HG03520 (cell line): ENCODE data around the gene CD37.
"Not testable (repeated sequence)": the region's sequence is repeated elsewhere in the genome, so short reads cannot be mapped to it uniquely, and the experiment has no call there.

ENCODE experiments used
- ATAC-seq: cut with Tn5 transposase; IDR thresholded peaks from one replicate; pipeline ENCODE4 v1.9.1; 2021; ENCODE audit warnings: mild to moderate bottlenecking, moderate library complexity; ENCODE audit not compliant: unreplicated experiment

Gene CD37

DNA sequence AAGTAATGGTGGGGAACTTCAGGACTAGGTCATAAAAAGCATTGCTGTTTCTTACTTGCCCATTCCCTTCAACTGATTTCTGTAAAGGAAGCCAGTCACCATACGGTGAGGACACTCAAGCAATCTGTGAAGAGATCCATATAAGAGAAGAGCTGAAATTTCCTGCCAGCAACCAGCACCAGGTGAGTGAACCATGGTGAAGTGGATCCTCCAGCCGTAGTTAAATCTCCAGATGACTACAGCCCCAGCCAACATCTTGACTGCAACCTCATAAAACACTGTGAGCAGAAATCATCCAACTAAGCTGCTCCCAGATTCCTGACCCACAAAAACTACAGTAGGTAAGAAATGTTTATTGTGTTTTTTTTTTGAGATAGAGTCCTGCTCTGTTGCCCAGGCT is 6.5 kb upstream of the CD37 start:
- no peak for ATAC-seq

DNA sequence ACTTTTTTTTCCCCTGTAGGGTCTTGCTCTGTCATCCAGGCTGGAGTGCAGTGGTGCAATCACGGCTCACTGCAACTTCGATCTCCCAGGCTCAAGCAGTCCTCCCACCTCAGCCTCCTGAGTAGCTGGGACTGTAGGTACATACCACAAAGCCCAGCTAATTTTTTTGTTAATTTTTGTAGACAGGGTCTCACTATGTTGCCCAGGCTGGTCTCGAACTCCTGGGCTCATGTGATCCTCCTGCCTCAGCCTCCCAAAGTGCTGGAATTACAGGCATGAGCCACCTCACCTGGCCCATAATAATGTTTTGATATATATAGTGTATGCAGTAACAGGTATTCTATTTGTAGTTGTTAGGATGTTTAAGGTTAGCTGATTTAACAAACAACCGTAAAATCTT is 4.0 kb upstream of the CD37 start:
- not testable (repeated sequence) for ATAC-seq

DNA sequence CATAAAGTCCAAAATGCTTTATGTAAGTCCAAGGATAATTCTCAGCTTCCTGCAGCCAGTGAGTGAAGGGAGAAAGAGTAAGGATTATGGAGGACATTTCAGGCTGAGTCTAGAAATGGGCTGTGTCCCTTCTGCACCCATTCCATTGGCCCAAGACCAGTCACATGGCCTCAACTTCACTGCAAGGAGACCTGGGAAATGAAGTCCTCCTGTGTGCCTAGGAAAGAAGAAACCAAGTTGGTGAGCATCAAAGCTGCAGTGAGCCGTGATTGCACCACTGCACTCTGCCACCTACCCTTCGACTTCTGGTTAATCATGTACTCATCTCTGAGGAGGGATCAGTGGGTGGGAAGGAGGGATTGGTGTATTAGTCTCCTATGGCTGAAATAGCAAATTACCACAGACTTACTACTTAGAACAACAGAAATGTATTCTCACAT is 3.6 kb upstream of the CD37 start:
- peak; percentile 39 for ATAC-seq

DNA sequence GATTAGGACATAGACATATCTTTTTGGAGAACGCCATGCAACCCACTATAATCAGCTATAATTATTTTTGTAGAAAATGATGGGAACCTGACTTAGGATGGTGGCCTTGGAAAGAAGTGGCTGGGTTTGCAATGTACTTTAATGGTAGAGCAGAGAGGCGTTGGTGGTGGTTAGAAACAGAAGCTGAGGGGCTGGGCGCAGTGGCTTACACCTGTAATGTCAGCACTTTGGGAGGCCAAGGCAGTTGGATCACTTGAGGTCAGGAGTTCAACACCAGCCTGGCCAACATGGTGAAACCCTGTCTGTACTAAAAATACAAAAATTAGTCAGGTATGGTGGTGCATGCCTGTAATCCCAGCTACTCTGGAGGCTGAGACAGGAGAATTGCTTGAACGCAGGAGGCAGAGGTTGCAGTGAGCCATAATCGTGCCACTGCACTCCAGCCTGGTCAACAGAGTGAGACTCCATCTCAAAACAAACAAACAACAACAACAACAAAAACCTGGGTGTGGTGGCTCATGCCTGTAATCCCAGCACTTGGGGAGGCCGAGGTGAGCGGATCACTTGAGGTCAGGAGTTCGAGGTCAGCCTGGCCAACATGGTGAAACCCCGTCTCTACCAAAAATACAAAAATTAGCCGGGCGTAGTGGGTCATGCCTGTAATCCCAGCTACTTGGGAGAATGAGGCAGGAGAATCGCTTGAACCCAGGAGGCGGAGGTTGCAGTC is 2.4 kb upstream of the CD37 start:
- ATAC-seq: not testable (repeated sequence)

DNA sequence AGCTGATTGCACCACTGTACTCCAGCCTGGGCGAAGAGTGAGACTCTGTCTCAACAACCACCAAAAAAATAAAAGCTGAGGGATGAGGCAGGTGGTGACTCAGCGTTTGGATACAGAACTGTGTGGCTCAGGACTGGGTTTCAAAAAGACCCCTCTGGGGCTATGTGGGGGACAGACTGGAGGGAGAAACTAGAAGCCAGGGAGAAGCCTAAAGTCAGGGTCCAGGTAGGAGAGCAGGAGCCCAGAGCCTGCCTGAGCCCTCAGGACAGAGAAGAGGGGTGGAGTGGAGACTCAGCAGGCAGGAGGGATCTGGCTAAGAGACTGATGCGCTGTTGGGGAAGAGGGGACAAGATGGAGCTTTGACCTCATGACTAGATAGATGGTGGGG is 1.8 kb upstream of the CD37 start:
- no peak for ATAC-seq

DNA sequence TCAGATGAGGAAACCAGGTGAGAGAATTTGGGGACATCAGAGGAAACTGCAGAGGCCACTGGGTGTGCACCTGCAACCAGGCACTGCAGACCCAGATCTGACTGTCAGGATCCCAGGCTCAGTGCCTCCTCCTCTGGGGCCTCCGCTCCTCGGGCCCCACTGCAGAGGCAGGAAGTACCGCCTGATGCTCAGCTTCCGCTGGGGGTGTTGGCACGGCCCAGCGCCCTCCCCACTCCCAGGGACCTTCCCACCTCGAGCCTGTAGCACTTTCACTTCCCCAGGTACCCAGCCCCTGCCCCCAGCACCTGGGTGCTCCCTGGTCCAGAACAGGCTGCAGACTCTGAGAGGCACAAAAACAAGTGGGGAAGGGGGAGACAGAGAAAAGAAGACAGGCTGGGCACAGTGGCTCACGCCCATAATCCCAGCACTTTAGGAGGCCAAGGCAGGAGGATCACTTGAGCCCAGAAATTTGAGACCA is 1.4 kb upstream of the CD37 start:
- ATAC-seq: no peak

DNA sequence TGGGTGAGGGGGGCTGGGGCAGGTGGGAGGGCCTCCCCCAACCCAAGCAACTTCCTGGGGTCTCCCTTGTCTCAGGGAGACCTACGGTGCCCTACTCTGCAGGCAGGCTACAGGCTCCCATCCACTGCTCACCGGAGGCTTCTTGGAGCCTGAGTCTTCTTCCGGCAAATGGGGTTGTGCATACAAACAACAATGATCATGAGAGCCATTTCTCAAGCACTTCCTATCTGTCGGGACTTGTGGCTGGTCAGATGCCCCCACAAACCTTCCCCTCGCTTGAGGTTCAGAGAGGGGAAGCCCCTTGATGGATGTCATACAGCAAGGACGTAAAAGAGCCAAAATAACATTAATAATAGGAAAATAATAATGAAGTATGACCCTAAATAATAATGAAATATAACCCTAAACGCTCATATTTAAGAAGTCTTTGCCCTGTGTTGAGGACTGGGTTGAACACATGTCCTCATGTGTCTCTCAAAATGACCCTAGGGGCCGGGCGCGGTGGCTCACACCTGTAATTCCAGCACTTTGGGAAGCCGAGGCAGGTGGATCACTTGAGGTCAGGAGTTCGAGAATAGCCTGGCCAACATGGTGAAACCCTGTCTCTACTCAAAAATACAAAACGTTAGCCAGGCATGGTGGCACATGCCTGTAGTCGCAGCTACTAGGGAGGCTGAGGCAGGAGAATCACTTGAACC is 727 bp downstream of the CD37 start:
- no peak for ATAC-seq

DNA sequence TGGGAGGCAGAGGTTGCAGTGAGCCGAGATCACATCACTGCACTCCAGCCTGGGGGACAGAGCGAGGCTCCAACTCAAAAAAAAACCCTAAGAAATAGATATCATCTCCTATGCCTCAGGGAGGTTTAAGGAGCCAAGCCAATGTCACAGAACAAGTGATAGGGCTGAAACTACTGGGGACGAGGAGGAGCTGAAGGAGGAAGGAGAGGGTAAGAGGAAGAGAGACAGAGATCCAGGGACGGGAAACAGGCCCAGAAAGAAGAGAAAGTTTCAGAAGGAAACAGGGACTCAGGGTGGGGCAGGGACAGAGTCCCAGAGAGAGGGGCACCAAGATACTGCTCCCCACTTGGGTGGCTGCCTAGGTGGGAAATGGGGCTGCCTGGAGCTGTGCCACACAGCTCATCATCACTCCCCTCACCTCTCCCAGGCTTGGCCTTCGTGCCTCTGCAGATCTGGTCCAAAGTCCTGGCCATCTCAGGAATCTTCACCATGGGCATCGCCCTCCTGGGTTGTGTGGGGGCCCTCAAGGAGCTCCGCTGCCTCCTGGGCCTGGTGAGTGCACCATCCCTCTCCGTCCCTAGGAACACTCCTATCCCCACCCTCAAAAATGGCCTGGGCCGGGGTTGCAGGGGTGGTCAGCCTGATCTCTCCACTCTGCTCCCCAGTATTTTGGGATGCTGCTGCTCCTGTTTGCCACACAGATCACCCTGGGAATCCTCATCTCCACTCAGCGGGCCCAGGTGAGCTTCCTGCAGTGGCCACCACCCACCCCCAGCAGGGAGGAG is 1.5 kb downstream of the CD37 start:
- no peak for ATAC-seq

DNA sequence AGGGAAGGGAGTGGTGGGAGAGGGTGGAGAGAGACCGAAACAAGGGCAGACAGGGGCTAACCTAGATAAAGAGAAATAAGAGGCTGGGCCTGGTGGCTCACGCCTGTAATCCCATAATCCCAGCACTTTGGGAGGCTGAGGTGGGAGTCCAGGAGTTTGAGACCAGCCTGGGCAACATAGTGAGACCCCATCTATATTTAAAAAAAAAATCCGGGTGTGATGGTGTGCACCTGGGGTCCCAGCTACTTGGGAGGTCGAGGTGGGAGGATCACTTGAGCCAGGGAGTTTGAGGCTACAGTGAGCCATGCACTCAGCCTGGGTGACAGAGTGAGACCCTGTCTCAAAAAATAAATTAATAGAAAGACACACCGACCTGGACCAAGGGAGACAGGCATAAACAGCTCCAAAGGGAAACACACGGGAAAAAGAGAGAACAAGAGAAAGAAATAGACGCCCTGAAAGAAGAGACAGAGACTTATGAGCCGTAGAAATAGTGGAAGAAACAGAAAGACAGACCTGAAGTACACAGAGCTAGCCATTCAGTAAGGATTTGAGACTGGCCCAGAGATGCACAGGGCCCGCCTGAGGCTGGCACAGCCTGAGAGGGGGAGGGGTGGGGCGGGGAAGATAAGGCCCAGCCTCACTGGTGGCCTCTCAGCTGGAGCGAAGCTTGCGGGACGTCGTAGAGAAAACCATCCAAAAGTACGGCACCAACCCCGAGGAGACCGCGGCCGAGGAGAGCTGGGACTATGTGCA is 2.2 kb downstream of the CD37 start:
- ATAC-seq: no peak

DNA sequence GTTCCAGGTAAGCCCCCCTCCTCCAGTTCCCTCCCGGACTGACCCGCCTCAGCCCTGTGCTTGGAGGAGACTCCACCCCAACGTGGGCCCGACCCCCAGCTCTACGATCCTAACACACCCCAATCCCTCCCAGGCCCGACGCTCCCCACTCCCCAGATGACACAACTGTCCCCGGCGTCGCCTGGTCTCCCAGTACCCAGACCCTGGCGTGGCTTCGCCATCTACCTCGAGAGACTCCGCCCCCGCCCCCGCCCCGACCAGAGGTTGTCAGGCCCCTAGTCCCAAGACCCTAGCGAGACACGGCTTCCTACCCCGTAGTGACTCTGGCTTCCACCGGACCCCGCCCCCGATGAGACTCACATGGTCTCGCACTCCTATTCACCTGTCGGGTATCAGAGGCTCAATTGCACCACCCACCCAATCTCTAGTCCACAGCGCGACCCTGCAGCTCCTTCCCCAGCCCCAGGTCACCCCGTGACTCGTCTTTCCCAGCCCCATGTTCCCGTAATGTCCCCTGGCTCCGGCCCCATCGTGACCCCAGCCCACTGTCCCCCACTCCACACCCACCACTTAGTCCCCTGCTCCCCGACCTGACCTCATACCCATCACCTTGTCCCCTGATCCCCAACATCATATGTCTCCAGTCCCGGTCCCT is 2.9 kb downstream of the CD37 start:
- ATAC-seq: no peak

DNA sequence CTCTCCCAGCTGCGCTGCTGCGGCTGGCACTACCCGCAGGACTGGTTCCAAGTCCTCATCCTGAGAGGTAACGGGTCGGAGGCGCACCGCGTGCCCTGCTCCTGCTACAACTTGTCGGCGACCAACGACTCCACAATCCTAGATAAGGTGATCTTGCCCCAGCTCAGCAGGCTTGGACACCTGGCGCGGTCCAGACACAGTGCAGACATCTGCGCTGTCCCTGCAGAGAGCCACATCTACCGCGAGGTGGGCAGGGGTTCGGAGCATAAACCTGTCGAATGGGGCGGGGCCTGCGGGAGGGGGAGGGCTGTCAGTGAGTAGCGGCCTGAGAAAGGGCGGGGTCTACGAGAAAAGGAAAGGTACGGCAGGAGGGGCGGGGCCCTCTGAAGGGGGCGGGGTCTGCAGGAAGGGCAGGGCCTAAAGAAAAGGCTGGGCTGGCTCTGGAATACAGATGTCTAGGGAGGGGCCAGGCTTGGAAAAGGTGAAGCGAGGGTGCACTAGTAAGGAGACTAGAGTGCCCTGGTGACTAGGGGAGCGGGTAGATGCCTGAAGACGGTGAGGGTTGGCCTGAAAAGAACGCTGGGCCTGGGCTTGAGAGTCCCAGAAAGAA is 3.6 kb downstream of the CD37 start:
- ATAC-seq: no peak

DNA sequence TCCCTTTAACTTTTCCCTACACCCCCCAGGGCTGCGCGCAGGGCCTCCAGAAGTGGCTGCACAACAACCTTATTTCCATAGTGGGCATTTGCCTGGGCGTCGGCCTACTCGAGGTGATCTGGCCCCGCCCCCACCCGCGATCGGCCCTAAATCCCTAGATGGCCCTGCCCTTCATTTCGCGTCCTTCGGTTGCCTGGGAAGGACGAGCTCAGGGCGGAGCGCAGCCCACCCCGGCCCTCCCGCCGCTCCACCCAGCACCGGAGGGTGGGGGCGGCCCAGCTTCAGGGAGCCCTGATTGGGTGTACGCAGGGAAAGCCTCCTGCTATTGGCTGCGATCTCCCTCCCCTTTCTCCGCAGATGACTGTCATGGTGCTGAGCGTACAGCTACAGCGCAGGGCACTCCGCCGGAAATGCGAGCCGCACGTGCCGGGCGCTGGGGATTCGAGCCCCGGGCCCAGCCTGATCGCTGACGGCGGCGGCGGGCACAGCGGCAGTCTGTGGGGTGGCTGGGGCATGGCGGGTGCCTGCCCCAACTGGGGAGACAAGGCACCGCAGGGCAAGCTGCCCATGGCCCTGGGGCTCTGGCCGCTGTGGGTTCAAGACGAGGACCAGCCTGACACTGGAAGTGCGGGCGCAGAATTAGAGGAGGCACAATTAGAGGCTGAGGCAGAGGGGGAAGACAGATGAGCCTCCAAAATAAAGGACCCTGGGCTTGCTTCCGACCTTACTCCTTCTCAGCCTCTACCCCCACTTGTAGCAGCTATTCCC is 4.3 kb downstream of the CD37 start:
- ATAC-seq: no peak

DNA sequence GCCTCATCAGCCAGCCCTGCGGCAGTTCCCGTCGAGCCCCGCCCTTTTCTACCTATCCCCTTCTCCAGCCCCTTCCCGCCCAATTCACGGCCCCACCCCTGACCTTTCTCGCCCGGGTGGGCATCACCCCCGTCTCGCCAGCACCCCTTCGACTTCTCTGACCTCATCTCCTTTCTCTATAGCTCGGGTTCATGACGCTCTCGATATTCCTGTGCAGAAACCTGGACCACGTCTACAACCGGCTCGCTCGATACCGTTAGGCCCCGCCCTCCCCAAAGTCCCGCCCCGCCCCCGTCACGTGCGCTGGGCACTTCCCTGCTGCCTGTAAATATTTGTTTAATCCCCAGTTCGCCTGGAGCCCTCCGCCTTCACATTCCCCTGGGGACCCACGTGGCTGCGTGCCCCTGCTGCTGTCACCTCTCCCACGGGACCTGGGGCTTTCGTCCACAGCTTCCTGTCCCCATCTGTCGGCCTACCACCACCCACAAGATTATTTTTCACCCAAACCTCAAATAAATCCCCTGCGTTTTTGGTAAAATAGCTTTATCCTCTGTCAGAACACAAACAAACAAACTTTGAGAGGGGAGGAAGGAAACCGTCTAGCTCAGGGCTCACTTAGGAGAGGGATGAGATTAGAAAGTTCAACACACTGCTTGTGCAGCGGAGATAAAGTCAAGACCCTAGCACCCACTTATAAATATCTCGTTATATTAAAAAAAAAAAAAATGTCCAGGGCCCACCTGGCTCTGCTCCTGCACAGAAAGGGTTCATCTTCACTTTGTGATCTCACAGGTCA is 5.1 kb downstream of the CD37 start:
- ATAC-seq: peak; percentile 60

DNA sequence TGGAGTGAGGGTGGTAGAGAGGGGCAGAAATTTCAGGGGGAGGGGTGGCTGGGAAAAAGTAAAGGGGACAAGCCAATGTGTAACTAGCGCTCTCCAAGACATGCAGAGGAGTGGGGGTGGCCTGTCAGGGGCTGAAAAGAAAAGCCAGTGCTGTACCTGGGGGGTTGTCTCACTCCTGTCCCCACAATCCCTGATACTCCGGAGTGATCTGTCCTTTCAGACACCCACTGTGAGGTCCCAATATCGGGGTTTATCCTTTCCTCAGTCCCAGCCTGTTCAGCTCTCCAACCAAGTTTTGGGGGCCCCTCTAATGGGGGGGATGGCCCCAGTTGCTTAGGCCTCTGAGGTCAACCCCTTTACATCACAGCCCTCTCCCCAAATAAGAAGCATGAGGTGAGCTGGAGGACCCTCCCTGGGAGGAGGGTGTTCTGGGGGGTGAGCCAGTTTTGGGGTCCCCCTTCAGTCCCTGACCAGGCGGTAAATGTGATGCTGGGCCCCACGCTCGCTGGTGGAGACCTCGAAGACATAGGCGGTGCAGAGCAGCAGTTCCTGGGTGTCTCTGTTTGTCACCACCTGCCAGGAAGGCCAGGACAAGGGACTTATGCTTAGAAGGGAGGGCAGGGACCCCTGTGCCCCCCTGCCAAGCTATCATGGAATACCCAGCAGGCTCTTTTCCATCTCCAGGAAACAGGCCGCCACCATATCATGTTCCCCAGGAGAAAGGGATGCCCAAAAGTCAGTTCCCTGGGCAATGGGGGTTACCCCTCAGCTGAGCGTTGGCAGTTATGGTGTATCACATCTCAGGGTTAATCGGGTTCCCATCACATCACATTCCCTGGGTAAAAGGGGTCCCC is 5.9 kb downstream of the CD37 start:
- no peak for ATAC-seq

DNA sequence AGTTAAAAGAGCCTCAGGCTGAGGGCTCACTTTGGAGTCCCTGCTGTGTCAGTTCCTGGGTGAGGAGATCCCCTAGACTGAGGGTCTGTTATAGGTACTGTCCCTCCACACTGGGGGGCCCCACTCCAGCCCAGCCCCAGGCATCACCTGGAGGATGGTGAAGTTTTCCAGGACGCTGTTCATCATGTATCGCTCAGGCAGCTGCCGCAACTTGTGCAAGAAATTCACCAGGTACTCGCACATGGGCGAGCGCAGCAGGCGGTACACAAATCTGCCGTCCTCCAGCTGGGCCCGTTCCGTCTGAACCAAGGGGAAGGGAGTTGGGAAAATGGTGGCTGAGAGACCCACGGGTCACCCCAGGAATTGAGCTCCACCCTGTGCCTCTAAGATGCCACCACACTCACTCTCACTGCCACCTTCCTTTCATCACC is 7.1 kb downstream of the CD37 start:
- ATAC-seq: no peak

DNA sequence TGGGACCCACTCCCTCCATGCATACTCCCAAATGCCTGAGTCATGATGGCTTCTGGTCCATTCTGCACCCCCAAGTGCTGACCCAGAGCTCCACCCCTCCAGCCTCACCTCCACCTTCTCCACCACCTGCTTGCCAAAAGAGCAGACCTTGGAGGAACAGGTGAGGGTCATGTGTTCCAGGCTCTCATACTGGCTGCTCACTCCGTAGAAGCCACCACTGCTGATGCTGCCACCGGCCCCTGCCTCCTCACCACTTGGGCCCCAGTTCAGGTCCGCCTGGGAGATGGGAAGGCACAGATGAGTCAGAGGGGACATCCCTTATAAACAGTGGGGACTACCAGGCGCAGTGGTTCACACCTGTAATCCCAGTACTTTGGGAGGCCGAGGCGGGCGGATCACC is 7.9 kb downstream of the CD37 start:
- no peak for ATAC-seq
